Right cardiac atrium (tissue), 5 donors: ENCODE results near the gene TGIF1. TPM values are rescaled to one million over a fixed set of nuclear protein-coding genes. Genes with fewer than 3 reads are reported as not detected.
A peak's percentile ranks its signal among the peaks of the same experiment; 100 is the strongest.

Experiments used
- ATAC-seq, 2 donors: fragments of 200-7000 bp; cut with Tn5 transposase; one replicate each; pipeline versions ENCODE4 v1.8.0 to v1.9.1; 2020; ENCODE audit warnings: moderate library complexity in 2 of 2, mild to moderate bottlenecking in 1 of 2
- DNase-seq, 3 donors: peaks; one replicate each; pipeline ENCODE4 v3.0.0-alpha.2; 2020
- H3K27ac ChIP-seq: one replicate; pipeline ENCODE4 v1.5.1; 2013; ENCODE audit warnings: mild to moderate bottlenecking, low read length, control low read depth, moderate library complexity
- H3K27me3 ChIP-seq: one replicate; pipeline ENCODE4 v1.6.1; 2013; ENCODE audit not compliant: control insufficient read depth, insufficient read depth
- H3K4me1 ChIP-seq: one replicate; pipeline ENCODE4 v1.6.1; 2013; ENCODE audit warnings: low read length; ENCODE audit not compliant: control insufficient read depth, insufficient read depth
- H3K4me3 ChIP-seq: one replicate; pipeline ENCODE4 v1.5.1; 2013; ENCODE audit warnings: low read length, control low read depth
- H3K9me3 ChIP-seq: one replicate; pipeline ENCODE4 v1.6.1; 2013; ENCODE audit warnings: low read length; ENCODE audit not compliant: control insufficient read depth
- WGBS: extraction: QIAGEN DNeasy Blood & Tissue Kit; methylation state at CpG from one replicate; pipeline ENCODE4 v1.1.7; 2013; 5-methylcytosine and 5-hydroxymethylcytosine counted together
- intact Hi-C, 4 donors: fragments of 100-400 bp; cut with DNase I; formaldehyde crosslinking; loops; one replicate each; pipeline versions ENCODE4 v1.11.0 to v1.14.0; 2022 to 2023
- polyA plus RNA-seq: library from polyadenylated mRNA; stranded (reverse); fragments of 200-250 nt; gene quantifications from one replicate; pipeline ENCODE4 v1.2.3, GENCODE V29; 2013
- total RNA-seq, 4 donors: library from RNA; stranded (reverse); fragmentation: NEBNext Ultra II Directional; extraction: Animal tissue kit (Norgen Biotek cat#: 25700); gene quantifications; one replicate each; pipeline ENCODE4 v1.2.1, GENCODE V29; 2021
- donor health status: healthy with polysubstance abuse.
- donor health status: DM: no; HTN: yes; CAD: no.
- donor health status: DM: no; HTN: no; CAD: no.
- donor health status: DM: no; HTN: yes; CAD: no; lungs with severe emphysema.
- donor health status: DM: yes; HTN: yes; CAD: no.

Gene TGIF1
- total and polyA plus RNA-seq, 5 donors, result 11.4 to 19.2 (median 12.3) TPM

DNA sequence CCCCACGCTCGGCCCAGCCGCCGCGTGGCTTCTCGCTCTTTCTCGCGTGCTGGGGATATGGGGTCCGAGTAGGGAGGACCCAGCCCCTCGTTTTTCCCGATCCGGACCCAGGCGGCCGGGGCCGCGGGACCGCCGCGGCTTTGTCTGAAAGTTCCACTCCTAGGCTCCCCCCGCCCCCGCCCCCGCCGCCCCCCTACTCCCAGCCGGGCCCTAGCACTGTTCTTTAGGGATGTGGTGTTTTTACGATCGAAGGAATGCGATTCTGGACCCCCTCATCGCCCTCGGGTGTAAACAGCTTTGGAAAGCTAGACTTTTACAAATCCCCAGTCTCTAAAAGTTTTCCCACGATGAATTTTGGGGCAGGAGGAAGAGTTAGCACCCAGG, 819 bp downstream of the TGIF1 start:
- H3K9me3 ChIP-seq, result no peaks in the 10 kb centered on the region

GRCh38 chr18:3451183-3451988, 1.4 kb downstream of the TGIF1 start:
- Histone ChIP-seq H3K4me3 (peak overlapping the region; percentile 92), H3K4me1 (peaks cover 3% of the 10 kb centered on the region), H3K27me3 (no peaks in the 10 kb centered on the region), H3K27ac (peak overlapping the region; percentile 97), H3K9me3 (no peaks in the 10 kb centered on the region)
- under 1% methylated on average over 50 of the region's 50 CpGs for WGBS
- DNase-seq (peak; percentile 95 to 98 (median 98)), ATAC-seq (peak; percentile 58 to 64)
- intact Hi-C loops, result loop anchor here (2.0 to 10.0 kb wide), 7 partner anchors 141 to 213 kb away; no protein-coding TSS in a partner anchor

More for the DNA sequence above, 819 bp downstream of the TGIF1 start:
- Histone ChIP-seq H3K27ac (peak overlapping the region; percentile 97), H3K4me1 (peaks cover 3% of the 10 kb centered on the region), H3K4me3 (peak overlapping the region; percentile 92), H3K27me3 (no peaks in the 10 kb centered on the region)
- WGBS, result under 1% methylated on average over 30 of the region's 30 CpGs
- DNase-seq (no peak), ATAC-seq (no peak)
- intact Hi-C loops, result loop anchor here (2.0 to 10.0 kb wide), 7 partner anchors 142 to 214 kb away; no protein-coding TSS in a partner anchor

DNA sequence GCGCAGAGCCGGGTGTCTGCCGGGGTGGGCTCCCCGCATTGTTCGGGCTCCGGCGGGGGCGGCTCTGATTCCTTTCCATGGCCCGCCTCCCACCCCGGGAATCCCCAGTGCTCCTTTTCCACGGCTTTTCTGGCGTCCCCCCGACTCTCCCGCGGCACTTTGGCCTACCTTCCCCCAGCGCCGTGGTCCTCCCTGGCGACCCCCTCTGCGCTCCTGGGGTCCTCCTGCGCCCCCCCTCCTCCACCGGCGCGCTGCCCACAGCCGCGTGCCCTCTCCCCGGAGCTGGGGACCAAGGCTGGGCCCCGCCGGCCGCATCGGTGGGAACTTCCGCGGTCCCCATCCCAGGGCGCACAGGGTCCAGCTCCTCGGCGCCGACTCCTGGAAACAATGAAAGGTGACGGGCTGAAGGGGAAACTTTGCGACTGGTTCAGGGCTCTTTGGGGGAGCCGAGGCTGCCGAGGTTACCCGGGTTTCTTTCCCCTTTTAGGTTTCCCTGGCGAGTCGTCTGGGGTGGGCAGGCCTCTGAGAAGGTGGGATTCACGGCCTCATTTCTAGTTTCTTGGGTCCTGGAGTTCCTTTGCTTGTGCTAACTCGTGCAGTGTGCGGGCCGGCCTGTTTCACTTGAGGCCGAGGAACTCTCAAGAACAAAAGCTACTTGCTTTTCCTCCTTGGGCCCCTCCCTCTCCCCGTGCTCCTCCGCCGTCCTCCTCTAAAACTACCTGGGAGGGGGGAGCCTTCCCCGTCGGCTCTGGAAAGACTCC, 2.2 kb downstream of the TGIF1 start:
- Histone ChIP-seq H3K4me3 (peak overlapping the region; percentile 92), H3K4me1 (peaks cover 3% of the 10 kb centered on the region), H3K9me3 (no peaks in the 10 kb centered on the region), H3K27ac (peak overlapping the region; percentile 97), H3K27me3 (no peaks in the 10 kb centered on the region)
- 1% methylated on average over 53 of the region's 53 CpGs for WGBS
- peak; percentile 40 to 78 (median 77) for DNase-seq
- no peak for ATAC-seq
- intact Hi-C loops, result loop anchor here (2.0 to 10.0 kb wide), 7 partner anchors 140 to 213 kb away; no protein-coding TSS in a partner anchor

- peaks cover 6% of the 10 kb centered on the region for H3K4me1 ChIP-seq
- intact Hi-C loops, result loop anchor here (5.0 to 10.0 kb wide), 6 partner anchors 139 to 212 kb away; no protein-coding TSS in a partner anchor
- H3K4me3 ChIP-seq, result peak overlapping the region; percentile 92
- peak in 1 of 3 donors; percentile 50 for DNase-seq
- H3K27ac ChIP-seq, result peak overlapping the region; percentile 97
- no peaks in the 10 kb centered on the region for H3K9me3 ChIP-seq
- no peak for ATAC-seq
- 52% methylated on average over 17 of the region's 17 CpGs for WGBS
- H3K27me3 ChIP-seq, result no peaks in the 10 kb centered on the region
Measured at GRCh38 chr18:3452750-3453539, 3.0 kb downstream of the TGIF1 start.

DNA sequence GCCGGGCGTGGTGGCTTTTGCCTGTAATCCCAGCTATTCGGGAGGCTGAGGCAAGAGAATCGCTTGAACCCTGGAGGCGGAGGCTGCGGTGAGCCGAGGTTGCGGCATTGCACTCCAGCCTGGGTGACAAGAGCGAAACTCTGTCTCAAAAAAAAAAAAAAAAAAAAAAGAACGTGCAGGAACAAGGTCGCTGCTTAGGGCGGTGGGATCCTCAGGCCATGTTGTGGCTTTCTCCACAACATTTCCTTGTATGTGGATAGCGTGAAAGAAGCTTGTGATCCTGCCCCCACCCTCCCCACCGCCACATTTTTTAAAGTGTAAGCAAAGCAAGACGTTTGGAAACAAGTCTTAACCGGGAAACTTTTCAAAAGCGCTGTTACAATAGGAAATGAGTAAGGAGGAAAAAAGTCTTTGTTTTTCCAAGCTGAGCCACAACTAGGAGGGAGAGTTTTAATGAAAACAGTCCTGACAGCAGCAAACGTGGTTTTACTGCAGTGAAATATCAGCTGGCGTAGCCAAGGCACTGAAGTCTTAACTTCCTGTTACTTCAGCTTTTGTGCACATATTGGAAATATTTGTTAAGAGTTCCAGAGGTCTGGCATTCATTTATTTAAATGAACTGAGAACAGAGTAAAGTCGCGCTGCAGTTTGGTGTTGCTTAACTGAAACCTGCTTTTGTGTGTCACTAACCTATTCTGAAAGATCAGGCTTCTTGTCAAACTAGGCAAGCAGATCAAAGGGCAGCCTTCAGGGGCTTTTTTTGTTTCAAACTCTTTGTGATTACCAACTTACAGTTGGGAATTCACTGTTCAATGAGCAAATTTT, 3.8 kb downstream of the TGIF1 start:
- H3K9me3 ChIP-seq, result no peaks in the 10 kb centered on the region
- no peaks in the 10 kb centered on the region for H3K27me3 ChIP-seq
- peak; percentile 52 to 75 (median 54) for DNase-seq
- peak overlapping the region; percentile 92 for H3K4me3 ChIP-seq
- H3K27ac ChIP-seq, result peak overlapping the region; percentile 92
- intact Hi-C loops, result loop anchor here (5.0 to 10.0 kb wide), 6 partner anchors 139 to 211 kb away; no protein-coding TSS in a partner anchor
- WGBS, result 16% methylated on average over 21 of the region's 21 CpGs
- ATAC-seq, result peak in 1 of 2 donors; percentile 24
- H3K4me1 ChIP-seq, result peaks cover 6% of the 10 kb centered on the region

- Histone ChIP-seq H3K4me1 (peaks cover 6% of the 10 kb centered on the region), H3K4me3 (peak overlapping the region; percentile 92), H3K27ac (no peak overlapping the region), H3K27me3 (no peaks in the 10 kb centered on the region), H3K9me3 (no peaks in the 10 kb centered on the region)
- under 1% methylated on average over 4 of the region's 4 CpGs for WGBS
- ATAC-seq (no peak), DNase-seq (no peak)
- intact Hi-C loops, result loop anchor here (5.0 to 10.0 kb wide), 7 partner anchors 133 to 210 kb away; no protein-coding TSS in a partner anchor
Measured at GRCh38 chr18:3454365-3455089, 4.6 kb downstream of the TGIF1 start.

GRCh38 chr18:3455090-3455635, 5.2 kb downstream of the TGIF1 start:
- no peaks in the 10 kb centered on the region for H3K9me3 ChIP-seq
- H3K4me3 ChIP-seq, result no peak overlapping the region
- intact Hi-C loops, result loop anchor here (5.0 to 10.0 kb wide), 4 partner anchors 132 to 210 kb away; no protein-coding TSS in a partner anchor
- WGBS, result 35% methylated on average over 3 of the region's 3 CpGs
- DNase-seq (no peak), ATAC-seq (no peak)
- no peak overlapping the region for H3K27ac ChIP-seq
- H3K4me1 ChIP-seq, result peaks cover 6% of the 10 kb centered on the region
- no peaks in the 10 kb centered on the region for H3K27me3 ChIP-seq

DNA sequence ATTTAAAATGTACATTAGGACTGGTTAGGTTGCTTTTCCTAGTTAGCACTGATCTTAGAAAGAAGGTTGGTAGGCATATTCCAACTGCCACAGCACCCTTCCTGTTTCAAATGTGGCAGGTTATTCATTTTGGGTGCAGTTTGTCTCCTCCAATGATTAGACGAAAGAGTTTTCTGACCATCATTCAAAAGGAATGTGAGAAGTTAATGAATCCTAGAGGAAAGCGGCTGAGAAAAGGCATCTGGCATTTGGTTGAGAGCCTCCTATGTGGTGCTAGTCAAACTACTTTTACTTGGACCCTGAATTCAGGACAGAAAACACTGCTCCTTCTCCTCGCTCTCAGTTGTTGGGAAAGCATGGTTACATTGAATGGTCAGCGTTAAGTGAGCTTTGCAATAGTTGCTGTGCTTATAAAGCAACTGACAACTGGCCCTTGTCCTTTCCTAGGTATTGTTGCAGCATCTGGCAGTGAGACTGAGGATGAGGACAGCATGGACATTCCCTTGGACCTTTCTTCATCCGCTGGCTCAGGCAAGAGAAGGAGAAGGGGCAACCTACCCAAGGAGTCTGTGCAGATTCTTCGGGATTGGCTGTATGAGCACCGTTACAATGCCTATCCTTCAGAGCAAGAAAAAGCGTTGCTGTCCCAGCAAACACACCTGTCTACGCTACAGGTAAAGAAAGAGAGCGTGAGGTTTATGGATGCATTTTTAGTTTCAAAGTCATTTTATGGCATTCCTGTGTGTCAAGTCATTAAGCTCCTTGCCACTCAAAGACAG, 6.1 kb downstream of the TGIF1 start:
- no peak for ATAC-seq
- intact Hi-C loops, result loop anchor here (5.0 to 10.0 kb wide), 4 partner anchors 131 to 209 kb away; no protein-coding TSS in a partner anchor
- Histone ChIP-seq H3K4me3 (no peak overlapping the region), H3K27ac (no peak overlapping the region), H3K4me1 (peaks cover 6% of the 10 kb centered on the region), H3K27me3 (no peaks in the 10 kb centered on the region), H3K9me3 (no peaks in the 10 kb centered on the region)
- DNase-seq, result no peak
- WGBS, result 80% methylated on average over 10 of the region's 10 CpGs
